NT2/D1 (cell line): ENCODE data around the gene KCP.

Experiments used
- SUZ12 ChIP-seq: IDR thresholded peaks from 2 replicates; pipeline ENCODE4 v1.6.1; 2011; ENCODE audit not compliant: insufficient read length, insufficient read depth; ENCODE audit errors: extremely low read depth
- YY1 ChIP-seq: IDR thresholded peaks from 2 replicates; pipeline ENCODE4 v1.6.1; 2011; ENCODE audit not compliant: insufficient read length, insufficient read depth
- ZNF274 ChIP-seq: IDR thresholded peaks from 2 replicates; pipeline ENCODE4 v1.6.1; 2011; ENCODE audit warnings: mild to moderate bottlenecking, low read depth, low read length

GRCh38 chr7:128891942-128892269 lies 18.6 kb downstream of the KCP start:
- TF ChIP-seq YY1: no peak
- TF ChIP-seq SUZ12: no peak
- no peak for TF ChIP-seq ZNF274
